HepG2 (cell line): ENCODE data around the gene ERBB3. TPM values are rescaled to one million over a fixed set of nuclear protein-coding genes. Genes with fewer than 3 reads are reported as not detected.
A peak's percentile ranks its signal among the peaks of the same experiment; 100 is the strongest.

Experiments used
- ATM ChIP-seq: fragments of 450-650 bp; IDR thresholded peaks from 2 replicates; pipeline ENCODE4 v1.7.1; 2017; ENCODE audit warnings: mild to moderate bottlenecking, borderline replicate concordance
- DDIT3 ChIP-seq: sonication (generic); formaldehyde crosslinking; IDR thresholded peaks from 2 replicates; pipeline ENCODE4 v1.4.0; 2020; ENCODE audit warnings: mild to moderate bottlenecking, missing genetic modification reagents
- ETV6 ChIP-seq: sonication (generic); formaldehyde crosslinking; conservative IDR thresholded peaks from 2 replicates; pipeline ENCODE4 v1.4.0; 2020; ENCODE audit warnings: missing genetic modification reagents
- HNF1A ChIP-seq, 2 experiments: sonication (generic) in 1 of 2; formaldehyde crosslinking in 1 of 2; IDR thresholded peaks; 2 replicates each; pipeline versions ENCODE4 v1.4.0 to v1.6.1; 2016 to 2020; ENCODE audit warnings: borderline replicate concordance in 1 of 2, low read depth in 1 of 2, mild to moderate bottlenecking in 1 of 2, missing genetic modification reagents in 1 of 2
- KLF11 ChIP-seq: IDR thresholded peaks from 2 replicates; pipeline ENCODE4 v1.6.1; 2016; ENCODE audit warnings: missing compliant biosample characterization
- MAFG ChIP-seq: sonication (generic); formaldehyde crosslinking; IDR thresholded peaks from 2 replicates; pipeline ENCODE4 v1.5.1; 2020; ENCODE audit warnings: mild to moderate bottlenecking, missing genetic modification reagents
- NCOA5 ChIP-seq: sonication (generic); formaldehyde crosslinking; IDR thresholded peaks from 2 replicates; pipeline ENCODE4 v1.4.0; 2020; ENCODE audit warnings: missing genetic modification reagents
- PAWR ChIP-seq: sonication (generic); formaldehyde crosslinking; IDR thresholded peaks from 2 replicates; pipeline ENCODE4 v1.4.0; 2020; ENCODE audit warnings: missing genetic modification reagents, mild to moderate bottlenecking, borderline replicate concordance
- PBX3 ChIP-seq: sonication (generic); formaldehyde crosslinking; IDR thresholded peaks from 2 replicates; pipeline ENCODE4 v1.8.1; 2023; ENCODE audit warnings: missing genetic modification reagents, inconsistent platforms, borderline replicate concordance
- PITX1 ChIP-seq: sonication (generic); formaldehyde crosslinking; IDR thresholded peaks from 2 replicates; pipeline ENCODE4 v1.5.1; 2020; ENCODE audit warnings: mild to moderate bottlenecking, missing genetic modification reagents
- POGZ ChIP-seq: sonication (generic); formaldehyde crosslinking; IDR thresholded peaks from 2 replicates; pipeline ENCODE4 v1.4.0; 2020; ENCODE audit warnings: mild to moderate bottlenecking, missing genetic modification reagents
- RBAK ChIP-seq: sonication (generic); formaldehyde crosslinking; IDR thresholded peaks from 2 replicates; pipeline ENCODE4 v1.5.1; 2020; ENCODE audit warnings: mild to moderate bottlenecking, missing genetic modification reagents
- SMC3 ChIP-seq: IDR thresholded peaks from 2 replicates; pipeline ENCODE4 v1.6.1; 2011; ENCODE audit warnings: low read length, improper control_type of control experiment
- SNRNP70 ChIP-seq: fragments of 200-400 bp; formaldehyde crosslinking; IDR thresholded peaks from 2 replicates; pipeline ENCODE4 v1.6.1; 2017; ENCODE audit warnings: mild to moderate bottlenecking, low read depth, low read length, moderate library complexity
- SYNCRIP ChIP-seq: fragments of 200-400 bp; formaldehyde crosslinking; IDR thresholded peaks from 2 replicates; pipeline ENCODE4 v1.6.1; 2018; ENCODE audit warnings: mild to moderate bottlenecking, low read depth, low read length; ENCODE audit not compliant: insufficient read depth
- TP53 ChIP-seq: sonication (generic); formaldehyde crosslinking; conservative IDR thresholded peaks from 2 replicates; pipeline ENCODE4 v1.4.0; 2020; ENCODE audit warnings: missing genetic modification reagents
- ZFP36L1 ChIP-seq: sonication (generic); formaldehyde crosslinking; IDR thresholded peaks from 2 replicates; pipeline ENCODE4 v1.8.0; 2022; ENCODE audit warnings: mild to moderate bottlenecking, missing genetic modification reagents, moderate library complexity
- ZMAT3 ChIP-seq: sonication (generic); formaldehyde crosslinking; conservative IDR thresholded peaks from 2 replicates; pipeline ENCODE4 v1.7.0; 2021; ENCODE audit warnings: missing genetic modification reagents
- ZNF17 ChIP-seq: sonication (generic); formaldehyde crosslinking; IDR thresholded peaks from 2 replicates; pipeline ENCODE4 v1.5.0; 2020; ENCODE audit warnings: mild to moderate bottlenecking, missing genetic modification reagents
- ZNF350 ChIP-seq: sonication (generic); formaldehyde crosslinking; IDR thresholded peaks from 2 replicates; pipeline ENCODE4 v1.4.0; 2020; ENCODE audit warnings: mild to moderate bottlenecking, low read depth, missing genetic modification reagents, borderline replicate concordance
- ZNF446 ChIP-seq: sonication (generic); formaldehyde crosslinking; IDR thresholded peaks from 2 replicates; pipeline ENCODE4 v1.5.0; 2020; ENCODE audit warnings: mild to moderate bottlenecking, missing genetic modification reagents
- ZNF543 ChIP-seq: sonication (generic); formaldehyde crosslinking; IDR thresholded peaks from 2 replicates; pipeline ENCODE4 v1.4.0; 2020; ENCODE audit warnings: mild to moderate bottlenecking, missing genetic modification reagents
- ZNF562 ChIP-seq: sonication (generic); formaldehyde crosslinking; IDR thresholded peaks from 2 replicates; pipeline ENCODE4 v1.8.0; 2022; ENCODE audit warnings: missing genetic modification reagents, borderline replicate concordance
- ZNF75D ChIP-seq: sonication (generic); formaldehyde crosslinking; IDR thresholded peaks from 2 replicates; pipeline ENCODE4 v1.8.1; 2023; ENCODE audit warnings: missing genetic modification reagents, mild to moderate bottlenecking, borderline replicate concordance
- ZSCAN9 ChIP-seq: IDR thresholded peaks from 2 replicates; pipeline ENCODE4 v1.6.1; 2016; ENCODE audit warnings: borderline replicate concordance
- polyA plus RNA-seq, 8 experiments: library from polyadenylated mRNA; depleted of rRNA in 3 of 8; stranded (reverse) in 7 of 8; unstranded in 1 of 8; fragments of >200 nt; fragmentation: Illumina TruSeq in 4 of 8; extraction: Trizol in 4 of 8; gene quantifications; 2 replicates each; pipeline versions ENCODE4 v1.2.1 to v1.2.3, GENCODE V29; 2011 to 2016; ENCODE audit warnings: low read depth in 4 of 8, missing spikeins in 1 of 8, mixed read lengths in 1 of 8; ENCODE audit not compliant: insufficient read depth in 1 of 8
- total RNA-seq, 5 experiments: library from RNA; depleted of rRNA; stranded (reverse); fragments of >200 nt; fragmentation: Illumina TruSeq; extraction: Trizol; gene quantifications; 2 replicates each; pipeline ENCODE4 v1.2.3, GENCODE V29; 2016; ENCODE audit warnings: low read depth in 1 of 5

ERBB3 gene
- total and polyA plus RNA-seq, 2 of the 13 experiments (the other 11 are each of a cell fraction or from before 2014, with no cell fraction given) = 93.6 to 358 TPM

GRCh38 chr12:56104109-56104814 is 24.3 kb downstream of the ERBB3 start, which contains the start of gene PA2G4 (continued):
- no peak for TF ChIP-seq HNF1A (IDR thresholded peaks at IDR 0.05; ENCODE audit: low read depth)
- peak; percentile 91 for TF ChIP-seq HNF1A (CRISPR knock-in tag; IDR thresholded peaks at IDR 0.05; ENCODE audit: borderline replicate concordance)
- no peak for TF ChIP-seq RBAK (CRISPR knock-in tag)
- 0 out of 2 replicates have a peak, but pooled peaks have one; percentile 26 for TF ChIP-seq ZNF75D (CRISPR knock-in tag)
- no peak for TF ChIP-seq ATM
- peak; percentile 73; the same call in 1 of the 2 replicates for TF ChIP-seq ETV6 (CRISPR knock-in tag)
- TF ChIP-seq PITX1 (CRISPR knock-in tag) = peak; percentile 94
- TF ChIP-seq MAFG (CRISPR knock-in tag) = no peak
- 0 out of 2 replicates have a peak, but pooled peaks have one; percentile 49 for TF ChIP-seq POGZ (CRISPR knock-in tag)
- no peak for TF ChIP-seq SNRNP70
- peak; percentile 86 for TF ChIP-seq ZNF543
- peak; percentile 73; the same call in 1 of the 2 replicates for TF ChIP-seq NCOA5 (CRISPR knock-in tag)
- no peak for TF ChIP-seq DDIT3 (CRISPR knock-in tag)
- peak; percentile 90 for TF ChIP-seq ZFP36L1 (CRISPR knock-in tag)
- TF ChIP-seq SYNCRIP = no peak
- no peak for TF ChIP-seq KLF11
- TF ChIP-seq ZNF350 (CRISPR knock-in tag) = peak; percentile 99
- TF ChIP-seq TP53 (CRISPR knock-in tag) = peak; percentile 35; the same call in 1 of the 2 replicates
- peak; percentile 51; the same call in 1 of the 2 replicates for TF ChIP-seq ZSCAN9
- no peak; the same call in 1 of the 2 replicates for TF ChIP-seq PAWR (CRISPR knock-in tag)
- TF ChIP-seq ZNF446 (CRISPR knock-in tag) = no peak
- peak; percentile 21; the same call in 1 of the 2 replicates for TF ChIP-seq ZNF562 (CRISPR knock-in tag)
- no peak for TF ChIP-seq SMC3
- TF ChIP-seq ZMAT3 (CRISPR knock-in tag) = peak; percentile 18; the same call in 1 of the 2 replicates
- TF ChIP-seq ZNF17 (CRISPR knock-in tag) = 0 out of 2 replicates have a peak, but pooled peaks have one; percentile 46
- TF ChIP-seq PBX3 (CRISPR knock-in tag) = 0 out of 2 replicates have a peak, but pooled peaks have one; percentile 63
